Liver (tissue), 3 donors: ENCODE measurements around the gene DNAI2.

Source experiments
- ATF3 ChIP-seq: IDR thresholded peaks from 2 replicates; pipeline ENCODE4 v1.6.1; 2016; ENCODE audit warnings: antibody characterized with exemption
- CTCF ChIP-seq: fragments of 150-350 bp; IDR thresholded peaks from 2 replicates; pipeline ENCODE4 v1.5.1; 2017; ENCODE audit warnings: improper control_type of control experiment, low read depth, low read length; ENCODE audit not compliant: missing input control
- EGR1 ChIP-seq, 2 donors: IDR thresholded peaks; 2 replicates each; pipeline ENCODE4 v1.6.1; 2016 to 2018; ENCODE audit warnings: antibody characterized with exemption in 2 of 2, low read depth in 2 of 2
- MAX ChIP-seq: IDR thresholded peaks from 2 replicates; pipeline ENCODE4 v1.6.1; 2016; ENCODE audit warnings: antibody characterized with exemption
- NR2F2 ChIP-seq: IDR thresholded peaks from 2 replicates; pipeline ENCODE4 v1.6.1; 2016; ENCODE audit warnings: antibody characterized with exemption
- RAD21 ChIP-seq, 2 donors: IDR thresholded peaks; 2 replicates each; pipeline ENCODE4 v1.6.1; 2016; ENCODE audit warnings: antibody characterized with exemption in 2 of 2, mild to moderate bottlenecking in 2 of 2
- TAF1 ChIP-seq: conservative IDR thresholded peaks from 2 replicates; pipeline ENCODE4 v1.6.1; 2016; ENCODE audit warnings: antibody characterized with exemption, mild to moderate bottlenecking
- donor health status: healthy.
- donor health status: healthy.

GRCh38 chr17:74303305-74303704, 29.3 kb downstream of the DNAI2 start:
- TF ChIP-seq CTCF: no peak
- no peak for TF ChIP-seq ATF3
- no peak for TF ChIP-seq NR2F2
- TF ChIP-seq MAX: no peak
- no peak for TF ChIP-seq EGR1 (IDR thresholded peaks at IDR 0.05; ENCODE audit: low read depth in 2 of 2)
- TF ChIP-seq RAD21 (IDR thresholded peaks at IDR 0.05): no peak
- no peak for TF ChIP-seq TAF1
